Ishikawa (cell line): ENCODE data around the gene TBC1D1.

ENCODE experiments used
- CEBPB ChIP-seq: IDR thresholded peaks from 2 replicates; pipeline ENCODE4 v1.6.1; 2012
- EGR1 ChIP-seq: IDR thresholded peaks from 2 replicates; pipeline ENCODE4 v1.6.1; 2012
- EP300 ChIP-seq: IDR thresholded peaks from 2 replicates; pipeline ENCODE4 v1.6.1; 2012; ENCODE audit warnings: borderline replicate concordance
- FOXM1 ChIP-seq: IDR thresholded peaks from 2 replicates; pipeline ENCODE4 v1.6.1; 2012; ENCODE audit warnings: low read depth, borderline replicate concordance
- NFIC ChIP-seq: IDR thresholded peaks from 2 replicates; pipeline ENCODE4 v1.6.1; 2012
- RAD21 ChIP-seq: IDR thresholded peaks from 2 replicates; pipeline ENCODE4 v1.6.1; 2012; ENCODE audit warnings: low read depth
- REST ChIP-seq: IDR thresholded peaks from 2 replicates; pipeline ENCODE4 v1.6.1; 2012; ENCODE audit warnings: low read depth, mild to moderate bottlenecking
- TAF1 ChIP-seq: IDR thresholded peaks from 2 replicates; pipeline ENCODE4 v1.6.1; 2012; ENCODE audit warnings: low read depth, mild to moderate bottlenecking
- TCF12 ChIP-seq: IDR thresholded peaks from 2 replicates; pipeline ENCODE4 v1.6.1; 2012; ENCODE audit warnings: low read depth
- YY1 ChIP-seq: IDR thresholded peaks from 2 replicates; pipeline ENCODE4 v1.6.1; 2012; ENCODE audit warnings: low read depth
- ZBTB7A ChIP-seq: IDR thresholded peaks from 2 replicates; pipeline ENCODE4 v1.6.1; 2012; ENCODE audit warnings: low read depth
- TF ChIP-seq, protein P1 (sequence below): IDR thresholded peaks from 2 replicates; pipeline ENCODE4 v1.6.1; 2012
- TF ChIP-seq, protein P2 (sequence below): IDR thresholded peaks from 2 replicates; pipeline ENCODE4 v1.6.1; 2012

DNA sequence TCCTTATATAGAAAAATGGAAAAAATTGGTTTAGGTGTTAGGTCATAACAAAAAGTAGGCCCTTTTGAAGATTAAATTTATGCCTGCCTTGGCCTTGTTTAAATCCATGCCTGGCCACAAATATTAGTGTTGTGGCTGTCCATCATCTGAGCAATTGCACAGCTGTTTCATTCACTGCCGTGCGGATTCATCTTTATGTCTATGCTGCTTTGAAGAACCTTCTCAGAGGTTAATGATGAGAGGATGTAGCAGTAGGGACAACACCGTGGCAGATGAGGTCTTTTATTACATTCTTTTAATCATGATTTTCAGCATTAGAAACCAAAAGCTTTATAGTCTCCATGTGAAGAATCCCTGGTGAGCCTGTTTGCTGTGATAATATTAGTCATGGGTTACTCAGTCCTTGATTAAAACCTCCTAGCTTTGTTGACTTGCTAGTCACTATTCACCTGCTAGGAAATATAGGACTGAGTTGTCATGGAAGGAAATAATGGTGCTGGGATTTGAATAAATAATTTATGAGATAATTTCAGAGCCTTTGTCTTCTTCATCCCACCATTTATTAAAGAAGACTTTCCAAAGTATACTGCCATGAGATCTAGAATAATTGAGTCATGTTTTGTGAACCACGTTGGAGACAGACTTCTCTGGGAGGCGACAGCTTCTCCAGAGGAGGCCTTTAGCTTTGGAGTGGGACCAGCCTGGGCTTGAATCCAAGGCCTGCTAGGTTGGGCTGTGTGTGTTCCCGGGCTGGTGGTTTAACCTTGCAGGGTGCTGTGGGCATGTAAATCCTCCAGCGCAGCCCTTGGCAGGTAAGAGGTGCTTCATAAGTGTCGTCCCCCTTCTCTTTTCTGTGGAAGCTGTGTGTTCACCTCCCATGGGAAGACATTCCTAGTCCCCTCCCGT lies 122.8 kb downstream of the TBC1D1 start:
- TF ChIP-seq RAD21 (no peak), EGR1 (no peak), YY1 (no peak), FOXM1 (no peak), CEBPB (no peak), EP300 (no peak), TAF1 (no peak), REST (no peak), NFIC (no peak), ZBTB7A (no peak), TCF12 (no peak)
- TF ChIP-seq, protein P1, sequence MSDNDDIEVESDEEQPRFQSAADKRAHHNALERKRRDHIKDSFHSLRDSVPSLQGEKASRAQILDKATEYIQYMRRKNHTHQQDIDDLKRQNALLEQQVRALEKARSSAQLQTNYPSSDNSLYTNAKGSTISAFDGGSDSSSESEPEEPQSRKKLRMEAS, result no peak
- TF ChIP-seq, protein P2, sequence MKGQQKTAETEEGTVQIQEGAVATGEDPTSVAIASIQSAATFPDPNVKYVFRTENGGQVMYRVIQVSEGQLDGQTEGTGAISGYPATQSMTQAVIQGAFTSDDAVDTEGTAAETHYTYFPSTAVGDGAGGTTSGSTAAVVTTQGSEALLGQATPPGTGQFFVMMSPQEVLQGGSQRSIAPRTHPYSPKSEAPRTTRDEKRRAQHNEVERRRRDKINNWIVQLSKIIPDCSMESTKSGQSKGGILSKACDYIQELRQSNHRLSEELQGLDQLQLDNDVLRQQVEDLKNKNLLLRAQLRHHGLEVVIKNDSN, result no peak
